NCI-H1436 (cell line): Measurements from ENCODE around the gene ZBTB33.

Experiments used
- DNase-seq: peaks from one replicate; lab custom pipeline; 2025; lab: John Stamatoyannopoulos, UW

Gene ZBTB33

GRCh38 chrX:120250522-120251271, at the start of gene ZBTB33:
TSS of gene ZBTB33 (plus strand) at chrX:120250812. CDS start at chrX:120253416, 2,604 bp downstream.
- peak; percentile 95 for DNase-seq

GRCh38 chrX:120200851-120201250, 49.8 kb upstream of the ZBTB33 start:
- no peak for DNase-seq

- DNase-seq, result no peak
Observed at GRCh38 chrX:120205816-120206753, 44.5 kb upstream of the ZBTB33 start.

GRCh38 chrX:120207009-120207605, 43.5 kb upstream of the ZBTB33 start:
- DNase-seq, result no peak

GRCh38 chrX:120213438-120214265, 37.0 kb upstream of the ZBTB33 start:
- peak; percentile 58 for DNase-seq

- no peak for DNase-seq
Observed at GRCh38 chrX:120223374-120223773, 27.2 kb upstream of the ZBTB33 start.

GRCh38 chrX:120224388-120224787, 26.2 kb upstream of the ZBTB33 start:
- no peak for DNase-seq

- no peak for DNase-seq
Observed at GRCh38 chrX:120228187-120228908, 22.3 kb upstream of the ZBTB33 start.

GRCh38 chrX:120235284-120235683, 15.3 kb upstream of the ZBTB33 start:
- DNase-seq, result no peak

- no peak for DNase-seq
Observed at GRCh38 chrX:120236687-120237479, 13.7 kb upstream of the ZBTB33 start.

- no peak for DNase-seq
Observed at GRCh38 chrX:120238933-120239332, 11.7 kb upstream of the ZBTB33 start.

- no peak for DNase-seq
Observed at GRCh38 chrX:120242813-120243212, 7.8 kb upstream of the ZBTB33 start.

GRCh38 chrX:120244395-120244734, 6.2 kb upstream of the ZBTB33 start:
- DNase-seq, result no peak

GRCh38 chrX:120244735-120245498, 5.7 kb upstream of the ZBTB33 start:
- DNase-seq, result peak; percentile 81

- no peak for DNase-seq
Observed at GRCh38 chrX:120251471-120252011, 929 bp downstream of the ZBTB33 start.

- DNase-seq, result no peak
Observed at GRCh38 chrX:120253784-120254183, 3.2 kb downstream of the ZBTB33 start.

- peak; percentile 25 for DNase-seq
Observed at GRCh38 chrX:120260369-120260768, 9.8 kb downstream of the ZBTB33 start.

- no peak for DNase-seq
Observed at GRCh38 chrX:120262859-120263708, 12.5 kb downstream of the ZBTB33 start.
